Measurements from ENCODE around the gene ADH1A. TPM values are rescaled to one million over a fixed set of nuclear protein-coding genes. Genes with fewer than 3 reads are reported as not detected.

Gene ADH1A
- polyA plus RNA-seq, 1 of the 3 experiments (the other 2 are of a cell fraction) = not detected

- no peaks in the 10 kb centered on the region for H3K36me3 ChIP-seq (replicated peaks in 1 of 2; ENCODE audit: control insufficient read depth in 1 of 2, insufficient read depth in 2 of 2, low read length in 1 of 2)
- H3K9ac ChIP-seq = no peak overlapping the region
- TF ChIP-seq MAX (IDR thresholded peaks at IDR 0.05; ENCODE audit: low read depth) = no peak
- TF ChIP-seq CTCF (IDR thresholded peaks at IDR 0.05) = no peak
- TF ChIP-seq FOSL2 (IDR thresholded peaks at IDR 0.05; ENCODE audit: borderline replicate concordance, low read depth) = no peak
- peaks cover 3% of the 10 kb centered on the region for H3F3A ChIP-seq (replicated peaks; ENCODE audit: insufficient read depth)
- H3K4me1 ChIP-seq (ENCODE audit: control insufficient read depth in 1 of 2, insufficient read depth in 2 of 2, low read depth in 1 of 2, low read length in 1 of 2) = no peaks in the 10 kb centered on the region; a peak in 2 of 4 replicates
- no peak overlapping the region for H3K27ac ChIP-seq (ENCODE audit: low read depth in 2 of 2, low read length in 1 of 2)
- no peak overlapping the region for H2AFZ ChIP-seq (ENCODE audit: low read depth)
- H3K4me2 ChIP-seq = no peak overlapping the region
- H4K20me1 ChIP-seq (ENCODE audit: insufficient read depth) = no peaks in the 10 kb centered on the region
- POLR2A ChIA-PET = no interaction called here
- H3K79me2 ChIP-seq (ENCODE audit: insufficient read depth) = no peaks in the 10 kb centered on the region
- H3K4me3 ChIP-seq (ENCODE audit: low read depth in 2 of 2, low read length in 1 of 2) = no peak overlapping the region
- no peaks in the 10 kb centered on the region for H3K27me3 ChIP-seq (ENCODE audit: insufficient read depth)
- no peak for DNase-seq
- CTCF ChIA-PET = no interaction called here
- H3K9me3 ChIP-seq = no peaks in the 10 kb centered on the region
- WGBS (ENCODE audit: low lambda C conversion rate) = 37% methylated on average over 7 of the region's 7 CpGs
- no peaks in the 10 kb centered on the region for H3K9me2 ChIP-seq
These were observed 10.8 kb upstream of the ADH1A start for GRCh38 chr4:99301376-99302164.

- ChIA-PET CTCF (no interaction called here), POLR2A (no interaction called here)
- H3K4me3 ChIP-seq (ENCODE audit: low read depth in 2 of 2, low read length in 1 of 2) = no peak overlapping the region
- no peaks in the 10 kb centered on the region for H4K20me1 ChIP-seq (ENCODE audit: insufficient read depth)
- DNase-seq = no peak
- peak; percentile 10; the same call in 1 of the 2 replicates for TF ChIP-seq TCF12 (IDR thresholded peaks at IDR 0.05)
- peak; percentile 42; the same call in 1 of the 2 replicates for TF ChIP-seq NFIC (IDR thresholded peaks at IDR 0.05; ENCODE audit: borderline replicate concordance)
- TF ChIP-seq ELF1 (IDR thresholded peaks at IDR 0.05) = no peak
- TF ChIP-seq RXRA (IDR thresholded peaks at IDR 0.05; ENCODE audit: borderline replicate concordance, low read depth) = no peak
- TF ChIP-seq PBX3 (IDR thresholded peaks at IDR 0.05) = no peak
- WGBS (ENCODE audit: low lambda C conversion rate) = 13% methylated on average over 4 of the region's 4 CpGs
- no peak overlapping the region for H3K27ac ChIP-seq (ENCODE audit: low read depth in 2 of 2, low read length in 1 of 2)
- no peaks in the 10 kb centered on the region for H3K27me3 ChIP-seq (ENCODE audit: insufficient read depth)
- no peaks in the 10 kb centered on the region for H3K9me3 ChIP-seq
- no peaks in the 10 kb centered on the region for H3K79me2 ChIP-seq (ENCODE audit: insufficient read depth)
- no peaks in the 10 kb centered on the region for H3K9me2 ChIP-seq
- H3F3A ChIP-seq (replicated peaks; ENCODE audit: insufficient read depth) = peaks cover 3% of the 10 kb centered on the region
- no peak overlapping the region for H2AFZ ChIP-seq (ENCODE audit: low read depth)
- no peak overlapping the region for H3K9ac ChIP-seq
- no peaks in the 10 kb centered on the region for H3K36me3 ChIP-seq (replicated peaks in 1 of 2; ENCODE audit: control insufficient read depth in 1 of 2, insufficient read depth in 2 of 2, low read length in 1 of 2)
- no peaks in the 10 kb centered on the region; a peak in 2 of 4 replicates for H3K4me1 ChIP-seq (ENCODE audit: control insufficient read depth in 1 of 2, insufficient read depth in 2 of 2, low read depth in 1 of 2, low read length in 1 of 2)
- no peak overlapping the region for H3K4me2 ChIP-seq
These were observed 10.1 kb upstream of the ADH1A start for GRCh38 chr4:99300934-99301333.

- Histone ChIP-seq H3K9me3 (no peaks in the 10 kb centered on the region), H3K4me2 (no peak overlapping the region), H3K79me2 (ENCODE audit: insufficient read depth) (no peaks in the 10 kb centered on the region), H3K4me1 (ENCODE audit: control insufficient read depth in 1 of 2, insufficient read depth in 2 of 2, low read depth in 1 of 2, low read length in 1 of 2) (no peaks in the 10 kb centered on the region), H3F3A (replicated peaks; ENCODE audit: insufficient read depth) (no peaks in the 10 kb centered on the region), H3K36me3 (replicated peaks in 1 of 2; ENCODE audit: control insufficient read depth in 1 of 2, insufficient read depth in 2 of 2, low read length in 1 of 2) (no peaks in the 10 kb centered on the region), H3K27me3 (ENCODE audit: insufficient read depth) (no peaks in the 10 kb centered on the region), H3K4me3 (ENCODE audit: low read depth in 2 of 2, low read length in 1 of 2) (no peak overlapping the region), H3K9ac (no peak overlapping the region), H3K9me2 (no peaks in the 10 kb centered on the region), H2AFZ (ENCODE audit: low read depth) (no peak overlapping the region), H3K27ac (ENCODE audit: low read depth in 2 of 2, low read length in 1 of 2) (no peak overlapping the region), H4K20me1 (ENCODE audit: insufficient read depth) (no peaks in the 10 kb centered on the region)
- WGBS (ENCODE audit: low lambda C conversion rate) = 16% methylated on average over 4 of the region's 5 CpGs
- ChIA-PET CTCF (no interaction called here), POLR2A (no interaction called here)
- DNase-seq = no peak
- TF ChIP-seq MEF2A (IDR thresholded peaks at IDR 0.05; ENCODE audit: borderline replicate concordance, low read depth) (no peak), CTCF (IDR thresholded peaks at IDR 0.05) (no peak), MXI1 (IDR thresholded peaks at IDR 0.05; ENCODE audit: low read depth, low read length) (no peak), EZH2phosphoT487 (IDR thresholded peaks at IDR 0.05; ENCODE audit: borderline replicate concordance, low read depth) (no peak), NRF1 (IDR thresholded peaks at IDR 0.05; ENCODE audit: low read depth, low read length) (no peak), TEAD4 (IDR thresholded peaks at IDR 0.05; ENCODE audit: borderline replicate concordance, insufficient read depth) (no peak), YY1 (IDR thresholded peaks at IDR 0.05; ENCODE audit: low read depth) (no peak), RAD21 (IDR thresholded peaks at IDR 0.05; ENCODE audit: low read length) (no peak), FOXJ3 (CRISPR knock-in tag; IDR thresholded peaks at IDR 0.05) (no peak)
These were observed 2.6 kb upstream of the ADH1A start for GRCh38 chr4:99293357-99293756.
